H1 (cell line): Measurements from ENCODE around the gene STX5. TPM values are rescaled to one million over a fixed set of nuclear protein-coding genes. Genes with fewer than 3 reads are reported as not detected.

ENCODE experiments used
- CTCF ChIA-PET: fragments of 300-600 bp; sonication (Branson Sonifier 250); formaldehyde crosslinking; loops from one replicate; lab custom pipeline; 2021; ENCODE audit not compliant: partially characterized antibody; lab: Charles Lee
- POLR2A ChIA-PET: fragments of 300-600 bp; sonication (Branson Sonifier 250); formaldehyde crosslinking; loops from one replicate; lab custom pipeline; 2021; ENCODE audit warnings: inconsistent platforms; ENCODE audit not compliant: partially characterized antibody; lab: Charles Lee
- DNase-seq, 2 experiments: peaks; one replicate each; pipeline versions ENCODE4 v3.0.0 to v3.0.0-alpha.2; 2010 to 2022; ENCODE audit warnings: low spot score in 2 of 2, low read depth in 1 of 2, mixed read lengths in 1 of 2
- FAIRE-seq: peaks from 2 replicates; lab custom pipeline; 2011; peaks lifted over from hg19 to GRCh38; lab: Jason Lieb, UNC
- H2AFZ ChIP-seq: 2 replicates; pipeline ENCODE4 v1.8.1; 2012; ENCODE audit warnings: low read length, inconsistent platforms
- H2AK5ac ChIP-seq: 2 replicates; pipeline ENCODE4 v1.6.1; 2013; ENCODE audit warnings: low read depth, low read length
- H2BK120ac ChIP-seq: replicated peaks from 2 replicates; pipeline ENCODE3; 2013; ENCODE audit warnings: low read depth, low read length, inconsistent platforms
- H2BK12ac ChIP-seq: 2 replicates; pipeline ENCODE4 v1.6.1; 2013; ENCODE audit warnings: low read depth, low read length
- H2BK15ac ChIP-seq: 2 replicates; pipeline ENCODE4 v1.6.1; 2013; ENCODE audit warnings: low read length
- H2BK20ac ChIP-seq: 2 replicates; pipeline ENCODE4 v1.6.1; 2013; ENCODE audit warnings: low read length
- H2BK5ac ChIP-seq: 2 replicates; pipeline ENCODE4 v1.6.1; 2013; ENCODE audit warnings: low read depth, low read length
- H3K14ac ChIP-seq: 2 replicates; pipeline ENCODE4 v1.6.1; 2013; ENCODE audit warnings: inconsistent platforms; ENCODE audit not compliant: insufficient read length
- H3K18ac ChIP-seq: 2 replicates; pipeline ENCODE4 v1.6.1; 2013; ENCODE audit warnings: low read length; ENCODE audit errors: extremely low read depth
- H3K23ac ChIP-seq: 2 replicates; pipeline ENCODE4 v1.6.1; 2013; ENCODE audit warnings: inconsistent platforms; ENCODE audit not compliant: insufficient read length
- H3K23me2 ChIP-seq: 2 replicates; pipeline ENCODE4 v1.6.1; 2013; ENCODE audit warnings: low read depth, low read length
- H3K27ac ChIP-seq: 2 replicates; pipeline ENCODE4 v1.6.1; 2011; ENCODE audit warnings: low read depth, low read length, inconsistent platforms
- H3K27me3 ChIP-seq, 4 experiments: replicated peaks in 1 of 4; 1 replicate in 1 of 4; 2 replicates in 3 of 4; pipeline versions ENCODE4 v1.6.1 to v1.8.1; 2011 to 2013; ENCODE audit warnings: low read length in 3 of 4, mild to moderate bottlenecking in 3 of 4, inconsistent platforms in 2 of 4, mixed read lengths in 2 of 4, moderate library complexity in 1 of 4; ENCODE audit not compliant: control insufficient read depth in 3 of 4, insufficient read depth in 3 of 4; ENCODE audit errors: extremely low read depth in 1 of 4
- H3K36me3 ChIP-seq, 4 experiments: 2 replicates each; pipeline versions ENCODE4 v1.6.1 to v1.8.1; 2011 to 2013; ENCODE audit warnings: mild to moderate bottlenecking in 4 of 4, low read length in 3 of 4, moderate library complexity in 2 of 4, control low read depth in 1 of 4, inconsistent platforms in 1 of 4; ENCODE audit not compliant: insufficient read depth in 4 of 4, control insufficient read depth in 2 of 4
- H3K4ac ChIP-seq: replicated peaks from 2 replicates; pipeline ENCODE3; 2013; ENCODE audit warnings: low read length, low read depth, mixed read lengths, inconsistent platforms; ENCODE audit not compliant: insufficient read length
- H3K4me1 ChIP-seq, 4 experiments: replicated peaks in 1 of 4; 1 replicate in 1 of 4; 2 replicates in 3 of 4; pipeline versions ENCODE4 v1.6.1 to v1.8.1; 2011 to 2013; ENCODE audit warnings: low read length in 3 of 4, inconsistent platforms in 2 of 4, mixed read lengths in 1 of 4; ENCODE audit not compliant: insufficient read depth in 4 of 4, control insufficient read depth in 3 of 4
- H3K4me2 ChIP-seq, 2 experiments: 2 replicates each; pipeline versions ENCODE4 v1.6.1 to v1.8.1; 2011 to 2013; ENCODE audit warnings: low read depth in 2 of 2, low read length in 2 of 2, control low read depth in 1 of 2, inconsistent platforms in 1 of 2, mild to moderate bottlenecking in 1 of 2; ENCODE audit not compliant: insufficient read depth in 1 of 2
- H3K4me3 ChIP-seq, 4 experiments: fragments of 200-600, 300-600 bp in 1 of 4; sonication (generic), shearing (Covaris generic), sonication (Bioruptor Twin) in 1 of 4; 2 replicates each; pipeline versions ENCODE4 v1.5.1 to v1.8.1; 2011 to 2016; ENCODE audit warnings: low read length in 4 of 4, low read depth in 3 of 4, control low read depth in 2 of 4, inconsistent platforms in 2 of 4, mild to moderate bottlenecking in 2 of 4, mixed read lengths in 1 of 4, moderate library complexity in 1 of 4; ENCODE audit not compliant: insufficient read depth in 2 of 4; ENCODE audit errors: extremely low read depth in 1 of 4
- H3K56ac ChIP-seq: replicated peaks from 2 replicates; pipeline ENCODE3; 2013; ENCODE audit warnings: low read depth, mild to moderate bottlenecking, mixed read lengths, low read length, inconsistent platforms; ENCODE audit not compliant: insufficient read length
- H3K79me1 ChIP-seq: 2 replicates; pipeline ENCODE4 v1.6.1; 2013; ENCODE audit warnings: low read depth, low read length, control low read depth
- H3K79me2 ChIP-seq, 2 experiments: 2 replicates each; pipeline versions ENCODE4 v1.6.1 to v1.8.1; 2012 to 2013; ENCODE audit warnings: low read length in 2 of 2, mild to moderate bottlenecking in 2 of 2, inconsistent platforms in 1 of 2; ENCODE audit not compliant: insufficient read depth in 2 of 2, control insufficient read depth in 1 of 2
- H3K9ac ChIP-seq, 4 experiments: replicated peaks in 1 of 4; 1 replicate in 1 of 4; 2 replicates in 3 of 4; pipeline versions ENCODE4 v1.6.1 to v1.8.1; 2011 to 2013; ENCODE audit warnings: low read depth in 3 of 4, low read length in 3 of 4, control low read depth in 2 of 4, mild to moderate bottlenecking in 2 of 4, moderate library complexity in 2 of 4, inconsistent platforms in 1 of 4; ENCODE audit errors: extremely low read depth in 1 of 4
- H3K9me3 ChIP-seq, 2 experiments: 2 replicates each; pipeline versions ENCODE4 v1.6.1 to v1.8.1; 2012 to 2013; ENCODE audit warnings: mild to moderate bottlenecking in 2 of 2, moderate library complexity in 2 of 2, control low read depth in 1 of 2, inconsistent platforms in 1 of 2, low read depth in 1 of 2, low read length in 1 of 2, mixed read lengths in 1 of 2; ENCODE audit not compliant: insufficient read depth in 2 of 2
- H4K20me1 ChIP-seq, 2 experiments: replicated peaks in 1 of 2; 2 replicates each; pipeline versions ENCODE3 to v1.8.1; 2011 to 2013; ENCODE audit warnings: inconsistent platforms in 2 of 2, low read length in 2 of 2, mild to moderate bottlenecking in 1 of 2; ENCODE audit not compliant: insufficient read depth in 2 of 2, control insufficient read depth in 1 of 2
- H4K5ac ChIP-seq: 2 replicates; pipeline ENCODE4 v1.6.1; 2013; ENCODE audit warnings: low read length, low read depth, mixed read lengths, inconsistent platforms; ENCODE audit not compliant: insufficient read length
- H4K8ac ChIP-seq: 2 replicates; pipeline ENCODE4 v1.8.0; 2013; ENCODE audit warnings: mild to moderate bottlenecking, moderate library complexity, low read length, inconsistent platforms; ENCODE audit not compliant: insufficient read depth; ENCODE audit errors: extremely low read depth
- H4K91ac ChIP-seq: replicated peaks from 2 replicates; pipeline ENCODE3; 2013; ENCODE audit warnings: low read length, mixed read lengths, inconsistent platforms; ENCODE audit not compliant: insufficient read length
- POLR2A ChIP-seq, 2 experiments: IDR thresholded peaks; 1 replicate in 1 of 2; 2 replicates in 1 of 2; pipeline ENCODE4 v1.6.1; 2011; ENCODE audit warnings: low read depth in 2 of 2, low read length in 2 of 2, mild to moderate bottlenecking in 2 of 2; ENCODE audit errors: control extremely low read depth in 1 of 2
- RBBP5 ChIP-seq: IDR thresholded peaks from 2 replicates; pipeline ENCODE4 v1.7.1; 2012; ENCODE audit warnings: low read depth, mild to moderate bottlenecking, inconsistent platforms, low read length, moderate library complexity, borderline replicate concordance
- RXRA ChIP-seq: IDR thresholded peaks from 2 replicates; pipeline ENCODE4 v1.6.1; 2011; ENCODE audit warnings: low read depth, mild to moderate bottlenecking, low read length, moderate library complexity; ENCODE audit not compliant: insufficient read depth
- TAF7 ChIP-seq: optimal IDR thresholded peaks from 2 replicates; pipeline ENCODE3; 2011; ENCODE audit warnings: low read depth, mild to moderate bottlenecking, inconsistent platforms, low read length, moderate library complexity, borderline replicate concordance
- polyA plus RNA-seq, 7 experiments: library from polyadenylated mRNA; depleted of rRNA in 3 of 7; stranded (reverse) in 5 of 7; unstranded in 2 of 7; fragments of >200 nt in 5 of 7; fragments of 200-250 nt in 2 of 7; gene quantifications; 1 replicate in 5 of 7; 2 replicates in 1 of 7; 4 replicates in 1 of 7; pipeline versions ENCODE4 v1.2.1 to v1.2.3, GENCODE V29; 2011 to 2013; ENCODE audit warnings: missing spikeins in 2 of 7, mixed read lengths in 2 of 7
- total RNA-seq: library from RNA; stranded (reverse); fragmentation: NEBNext Ultra II Directional; extraction: Animal tissue kit (Norgen Biotek cat#: 25700); gene quantifications from 2 replicates; pipeline ENCODE4 v1.2.1, GENCODE V29; 2021

The STX5 gene
- total and polyA plus RNA-seq, 2 of the 8 experiments (the other 6 are each of a cell fraction or from before 2014, with no cell fraction given): 24.2 to 28.5 TPM

DNA sequence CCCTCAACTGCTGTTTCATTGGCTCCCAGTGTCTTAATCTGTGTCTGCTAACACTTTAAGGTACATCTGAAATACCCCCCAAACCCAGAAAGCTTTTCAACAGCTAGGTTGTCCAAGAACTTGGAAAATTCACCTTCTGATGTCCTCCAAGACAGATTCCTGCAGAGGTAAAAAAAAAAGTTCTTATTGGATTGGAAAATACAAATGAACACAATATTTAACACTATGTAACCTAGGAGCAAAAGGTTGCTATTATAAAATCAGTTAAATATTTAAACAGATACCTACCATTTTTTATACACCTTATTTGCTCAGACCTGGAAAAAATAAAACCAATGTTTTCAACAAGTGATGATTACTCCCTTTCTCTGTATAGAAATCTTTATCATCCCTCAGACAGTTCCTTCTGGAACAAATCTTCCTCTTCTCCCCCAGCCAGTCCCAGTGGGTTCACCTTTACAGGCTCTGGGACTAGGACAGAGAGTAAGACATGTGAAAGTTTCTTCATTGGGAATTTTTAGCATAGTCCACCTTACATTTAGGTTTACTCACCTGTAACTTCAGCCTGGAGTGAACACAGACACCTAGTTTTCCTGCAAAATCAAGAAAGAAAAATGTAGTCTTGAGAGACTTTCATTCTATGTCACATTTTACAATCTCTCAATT, 20.8 kb upstream of the STX5 start:
- TF ChIP-seq RBBP5 (no peak), POLR2A (IDR thresholded peaks at IDR 0.05; ENCODE audit: control extremely low read depth in 1 of 2, low read depth in 2 of 2, low read length in 2 of 2) (peak; percentile 22 to 45), RXRA (no peak), TAF7 (peak; percentile 71)
- no peak for FAIRE-seq
- Histone ChIP-seq H3K4me3 (peak overlapping the region; percentile 74 to 100 (median 90); a peak in 7 of 8 replicates), H2AFZ (no peak overlapping the region), H3K36me3 (peaks cover 32 to 40% (median 37%) of the 10 kb centered on the region in 4 experiments), H3K18ac (no peak overlapping the region), H3K23me2 (peaks cover 11% of the 10 kb centered on the region), H2BK120ac (no peak overlapping the region), H3K4me1 (peaks cover 2 to 6% (median 4%) of the 10 kb centered on the region in 4 experiments; a peak in 4 of 7 replicates), H2AK5ac (no peak overlapping the region), H3K79me2 (peaks cover 40 to 52% of the 10 kb centered on the region in 2 experiments), H3K4me2 (peak overlapping the region; percentile 84 to 95), H2BK12ac (no peak overlapping the region), H4K20me1 (peaks cover 4 to 28% of the 10 kb centered on the region in 2 experiments), H2BK5ac (no peak overlapping the region), H2BK20ac (no peak overlapping the region), H3K79me1 (peaks cover 5% of the 10 kb centered on the region; the same call in 1 of the 2 replicates), H3K27me3 (no peaks in the 10 kb centered on the region), H3K23ac (no peak overlapping the region), H4K91ac (no peak overlapping the region), H3K4ac (no peak overlapping the region), H3K27ac (no peak overlapping the region), H4K5ac (no peak overlapping the region), H3K56ac (no peak overlapping the region), H3K9ac (peak overlapping the region; percentile 79 to 100 (median 100); a peak in 6 of 7 replicates), H2BK15ac (no peak overlapping the region), H3K14ac (no peak overlapping the region), H4K8ac (no peak overlapping the region), H3K9me3 (no peaks in the 10 kb centered on the region)
- no peak for DNase-seq
- POLR2A ChIA-PET: interaction anchor here (0.9 to 20.0 kb wide), 29 partner anchors 9 to 244 kb away, joined by 3 to 2104 read pairs (median 7); partner anchors contain the start of genes BSCL2, C11orf98, CHRM1 and CSKMT
- CTCF ChIA-PET: interaction anchor here (0.7 to 3.6 kb wide), 3 partner anchors 29 to 65 kb away, joined by 3 to 9 read pairs (median 3); partner anchors contain the start of gene TMEM179B
